Measurements from ENCODE around the gene EIF2D. TPM values are rescaled to one million over a fixed set of nuclear protein-coding genes. Genes with fewer than 3 reads are reported as not detected.
"Not testable (repeated sequence)": the region's sequence is repeated elsewhere in the genome, so short reads cannot be mapped to it uniquely, and the experiment has no call there.

Gene EIF2D
- total and polyA plus RNA-seq, 4 donors = 14.7 to 30.0 (median 22.1) TPM

DNA sequence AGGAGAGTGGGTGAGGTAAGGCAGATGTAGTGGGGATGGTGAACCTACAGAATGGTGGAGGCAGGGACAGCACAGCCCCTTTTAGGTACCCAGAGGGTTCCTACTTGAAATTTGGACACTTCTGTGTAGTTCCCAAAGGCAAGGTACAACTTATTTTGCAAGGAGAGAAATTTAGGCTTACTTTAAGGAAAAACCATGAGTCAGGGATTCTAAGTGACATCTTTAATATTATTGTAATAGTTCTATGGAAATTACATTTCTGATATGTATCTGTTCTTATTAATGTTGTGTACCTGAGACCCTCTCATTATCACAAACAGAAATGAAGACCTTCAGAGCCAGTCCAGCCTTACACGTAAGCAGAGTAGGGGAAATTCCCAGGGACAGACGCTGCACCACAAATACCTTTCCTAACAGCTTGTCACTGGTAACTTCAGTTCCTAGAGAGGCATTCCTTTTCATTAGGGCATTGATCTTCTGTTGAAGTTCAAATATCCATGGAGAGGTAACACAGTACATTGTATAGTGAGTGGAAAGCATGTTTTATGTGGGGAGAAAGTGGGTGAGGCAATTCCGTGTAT, 30.9 kb upstream of the EIF2D start:
- Histone ChIP-seq H3K27ac (ENCODE audit: low read depth in 1 of 2, low read length in 2 of 2) (no peak overlapping the region), H3K9ac (ENCODE audit: low read depth in 1 of 2, low read length in 2 of 2) (no peak overlapping the region), H3K4me3 (ENCODE audit: low read depth in 1 of 3, low read length in 3 of 3) (no peak overlapping the region), H3K36me3 (ENCODE audit: control insufficient read depth in 4 of 4, insufficient read depth in 3 of 4, low read depth in 1 of 4, low read length in 3 of 4) (peaks cover 3 to 7% (median 6%) of the 10 kb centered on the region in 4 donors), H3K9me3 (ENCODE audit: control insufficient read depth in 4 of 4, low read length in 3 of 4) (no peaks in the 10 kb centered on the region), H3K4me1 (ENCODE audit: control insufficient read depth in 4 of 4, insufficient read depth in 4 of 4, low read length in 3 of 4) (peaks cover 0 to 2% (median 0%) of the 10 kb centered on the region in 4 donors), H3K27me3 (ENCODE audit: control insufficient read depth in 4 of 4, insufficient read depth in 4 of 4, low read length in 3 of 4) (no peaks in the 10 kb centered on the region)
- TF ChIP-seq FOXA2 (IDR thresholded peaks at IDR 0.05) (no peak), SP1 (IDR thresholded peaks at IDR 0.05) (no peak), ATF3 (IDR thresholded peaks at IDR 0.05) (no peak), NR2F2 (IDR thresholded peaks at IDR 0.05) (no peak), ZBTB33 (IDR thresholded peaks at IDR 0.05) (no peak), HNF4A (conservative IDR thresholded peaks at IDR 0.05) (no peak), RXRA (IDR thresholded peaks at IDR 0.05) (no peak), JUND (IDR thresholded peaks at IDR 0.05) (no peak), YY1 (IDR thresholded peaks at IDR 0.05) (no peak), HNF4G (IDR thresholded peaks at IDR 0.05) (no peak), FOXA1 (IDR thresholded peaks at IDR 0.05) (no peak)
- TF ChIP-seq, protein P1, sequence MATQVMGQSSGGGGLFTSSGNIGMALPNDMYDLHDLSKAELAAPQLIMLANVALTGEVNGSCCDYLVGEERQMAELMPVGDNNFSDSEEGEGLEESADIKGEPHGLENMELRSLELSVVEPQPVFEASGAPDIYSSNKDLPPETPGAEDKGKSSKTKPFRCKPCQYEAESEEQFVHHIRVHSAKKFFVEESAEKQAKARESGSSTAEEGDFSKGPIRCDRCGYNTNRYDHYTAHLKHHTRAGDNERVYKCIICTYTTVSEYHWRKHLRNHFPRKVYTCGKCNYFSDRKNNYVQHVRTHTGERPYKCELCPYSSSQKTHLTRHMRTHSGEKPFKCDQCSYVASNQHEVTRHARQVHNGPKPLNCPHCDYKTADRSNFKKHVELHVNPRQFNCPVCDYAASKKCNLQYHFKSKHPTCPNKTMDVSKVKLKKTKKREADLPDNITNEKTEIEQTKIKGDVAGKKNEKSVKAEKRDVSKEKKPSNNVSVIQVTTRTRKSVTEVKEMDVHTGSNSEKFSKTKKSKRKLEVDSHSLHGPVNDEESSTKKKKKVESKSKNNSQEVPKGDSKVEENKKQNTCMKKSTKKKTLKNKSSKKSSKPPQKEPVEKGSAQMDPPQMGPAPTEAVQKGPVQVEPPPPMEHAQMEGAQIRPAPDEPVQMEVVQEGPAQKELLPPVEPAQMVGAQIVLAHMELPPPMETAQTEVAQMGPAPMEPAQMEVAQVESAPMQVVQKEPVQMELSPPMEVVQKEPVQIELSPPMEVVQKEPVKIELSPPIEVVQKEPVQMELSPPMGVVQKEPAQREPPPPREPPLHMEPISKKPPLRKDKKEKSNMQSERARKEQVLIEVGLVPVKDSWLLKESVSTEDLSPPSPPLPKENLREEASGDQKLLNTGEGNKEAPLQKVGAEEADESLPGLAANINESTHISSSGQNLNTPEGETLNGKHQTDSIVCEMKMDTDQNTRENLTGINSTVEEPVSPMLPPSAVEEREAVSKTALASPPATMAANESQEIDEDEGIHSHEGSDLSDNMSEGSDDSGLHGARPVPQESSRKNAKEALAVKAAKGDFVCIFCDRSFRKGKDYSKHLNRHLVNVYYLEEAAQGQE (IDR thresholded peaks at IDR 0.05) = no peak
- TF ChIP-seq, protein P2, sequence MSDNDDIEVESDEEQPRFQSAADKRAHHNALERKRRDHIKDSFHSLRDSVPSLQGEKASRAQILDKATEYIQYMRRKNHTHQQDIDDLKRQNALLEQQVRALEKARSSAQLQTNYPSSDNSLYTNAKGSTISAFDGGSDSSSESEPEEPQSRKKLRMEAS (IDR thresholded peaks at IDR 0.05) = no peak
- TF ChIP-seq, protein P3, sequence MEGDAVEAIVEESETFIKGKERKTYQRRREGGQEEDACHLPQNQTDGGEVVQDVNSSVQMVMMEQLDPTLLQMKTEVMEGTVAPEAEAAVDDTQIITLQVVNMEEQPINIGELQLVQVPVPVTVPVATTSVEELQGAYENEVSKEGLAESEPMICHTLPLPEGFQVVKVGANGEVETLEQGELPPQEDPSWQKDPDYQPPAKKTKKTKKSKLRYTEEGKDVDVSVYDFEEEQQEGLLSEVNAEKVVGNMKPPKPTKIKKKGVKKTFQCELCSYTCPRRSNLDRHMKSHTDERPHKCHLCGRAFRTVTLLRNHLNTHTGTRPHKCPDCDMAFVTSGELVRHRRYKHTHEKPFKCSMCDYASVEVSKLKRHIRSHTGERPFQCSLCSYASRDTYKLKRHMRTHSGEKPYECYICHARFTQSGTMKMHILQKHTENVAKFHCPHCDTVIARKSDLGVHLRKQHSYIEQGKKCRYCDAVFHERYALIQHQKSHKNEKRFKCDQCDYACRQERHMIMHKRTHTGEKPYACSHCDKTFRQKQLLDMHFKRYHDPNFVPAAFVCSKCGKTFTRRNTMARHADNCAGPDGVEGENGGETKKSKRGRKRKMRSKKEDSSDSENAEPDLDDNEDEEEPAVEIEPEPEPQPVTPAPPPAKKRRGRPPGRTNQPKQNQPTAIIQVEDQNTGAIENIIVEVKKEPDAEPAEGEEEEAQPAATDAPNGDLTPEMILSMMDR (IDR thresholded peaks at IDR 0.05; ENCODE audit: low read depth, low read length, missing input control) = no peak
- no peak for DNase-seq (ENCODE audit: low spot score)
- WGBS = 93% methylated on average over 3 of the region's 3 CpGs

GRCh38 chr1:206642074-206642473, 29.8 kb upstream of the EIF2D start:
- H3K9me3 ChIP-seq (ENCODE audit: control insufficient read depth in 4 of 4, low read length in 3 of 4); H3K27me3 ChIP-seq (ENCODE audit: control insufficient read depth in 4 of 4, insufficient read depth in 4 of 4, low read length in 3 of 4); H3K4me3 ChIP-seq (ENCODE audit: low read depth in 1 of 3, low read length in 3 of 3); H3K9ac ChIP-seq (ENCODE audit: low read depth in 1 of 2, low read length in 2 of 2); H3K4me1 ChIP-seq (ENCODE audit: control insufficient read depth in 4 of 4, insufficient read depth in 4 of 4, low read length in 3 of 4); H3K36me3 ChIP-seq (ENCODE audit: control insufficient read depth in 4 of 4, insufficient read depth in 3 of 4, low read depth in 1 of 4, low read length in 3 of 4); DNase-seq (ENCODE audit: low spot score); H3K27ac ChIP-seq (ENCODE audit: low read depth in 1 of 2, low read length in 2 of 2): not testable (repeated sequence)
- 89% methylated on average over 2 of the region's 2 CpGs for WGBS
